CD8-positive, alpha-beta memory T cell (primary cell): Measurements from ENCODE around the gene MTOR. TPM values are rescaled to one million over a fixed set of nuclear protein-coding genes. Genes with fewer than 3 reads are reported as not detected.

Experiments used
- CTCF ChIA-PET: fragments of 350-600 bp; sonication (Branson Sonifier 250); formaldehyde crosslinking; loops from one replicate; lab custom pipeline; 2021; ENCODE audit warnings: antibody characterized with exemption; lab: Charles Lee
- POLR2A ChIA-PET: fragments of 350-600 bp; sonication (Branson Sonifier 250); formaldehyde crosslinking; loops from one replicate; lab custom pipeline; 2021; ENCODE audit warnings: antibody characterized with exemption; lab: Charles Lee
- DNase-seq, 5 donors: peaks; one replicate each; pipeline versions ENCODE4 v3.0.0 to v3.0.0-alpha.2; 2020 to 2022; ENCODE audit warnings: mixed read lengths in 1 of 5
- H3K27ac ChIP-seq: one replicate; pipeline ENCODE4 v1.7.0; 2013; ENCODE audit warnings: low read depth, mild to moderate bottlenecking, low read length, moderate library complexity
- H3K27me3 ChIP-seq: 2 replicates; pipeline ENCODE4 v1.7.0; 2013; ENCODE audit warnings: low read length, mild to moderate bottlenecking; ENCODE audit not compliant: insufficient read depth, poor library complexity, severe bottlenecking
- H3K36me3 ChIP-seq: 2 replicates; pipeline ENCODE4 v1.7.0; 2013; ENCODE audit warnings: mild to moderate bottlenecking, low read length, moderate library complexity; ENCODE audit not compliant: insufficient read depth
- H3K4me1 ChIP-seq: 2 replicates; pipeline ENCODE4 v1.7.0; 2013; ENCODE audit warnings: mild to moderate bottlenecking, low read length, moderate library complexity; ENCODE audit not compliant: insufficient read depth
- H3K4me3 ChIP-seq: 2 replicates; pipeline ENCODE4 v1.7.0; 2013; ENCODE audit warnings: mild to moderate bottlenecking, low read length
- H3K9me3 ChIP-seq: 2 replicates; pipeline ENCODE4 v1.7.0; 2013; ENCODE audit warnings: mild to moderate bottlenecking, low read length
- H3K27ac Mint-ChIP-seq, 8 donors: one replicate each; pipeline ENCODE4 v1.8.0; 2020 to 2021; ENCODE audit warnings: mixed read lengths in 8 of 8, mild to moderate bottlenecking in 6 of 8, inconsistent platforms in 3 of 8, moderate library complexity in 3 of 8
- H3K27me3 Mint-ChIP-seq, 2 donors: one replicate each; pipeline ENCODE4 v1.8.0; 2020 to 2021; ENCODE audit warnings: mixed read lengths in 2 of 2, mild to moderate bottlenecking in 1 of 2, moderate library complexity in 1 of 2
- H3K36me3 Mint-ChIP-seq, 3 donors: one replicate each; pipeline ENCODE4 v1.8.0; 2020 to 2021; ENCODE audit warnings: mixed read lengths in 3 of 3, inconsistent platforms in 1 of 3, mild to moderate bottlenecking in 1 of 3
- H3K4me1 Mint-ChIP-seq, 3 donors: one replicate each; pipeline ENCODE4 v1.8.0; 2020 to 2021; ENCODE audit warnings: mixed read lengths in 3 of 3, inconsistent platforms in 1 of 3, mild to moderate bottlenecking in 1 of 3
- H3K4me3 Mint-ChIP-seq, 7 donors: one replicate each; pipeline ENCODE4 v1.8.0; 2020 to 2021; ENCODE audit warnings: mixed read lengths in 7 of 7, mild to moderate bottlenecking in 6 of 7, moderate library complexity in 4 of 7, inconsistent platforms in 2 of 7
- H3K9me3 Mint-ChIP-seq, 5 donors: one replicate each; pipeline ENCODE4 v1.8.0; 2020 to 2022; ENCODE audit warnings: mixed read lengths in 5 of 5, mild to moderate bottlenecking in 3 of 5, moderate library complexity in 2 of 5, inconsistent platforms in 1 of 5
- polyA plus RNA-seq: library from polyadenylated mRNA; unstranded; fragments of 300-500 nt; fragmentation: Illumina TruSeq; gene quantifications from one replicate; pipeline ENCODE4 v1.2.3, GENCODE V29; 2021
- total RNA-seq, 2 experiments: library from RNA; stranded (reverse); gene quantifications; one replicate each; pipeline ENCODE4 v1.2.3, GENCODE V29; 2021

MTOR gene
- total and polyA plus RNA-seq, 3 experiments from 2014 or later, result 8.0 to 55.2 (median 53.9) TPM

DNA sequence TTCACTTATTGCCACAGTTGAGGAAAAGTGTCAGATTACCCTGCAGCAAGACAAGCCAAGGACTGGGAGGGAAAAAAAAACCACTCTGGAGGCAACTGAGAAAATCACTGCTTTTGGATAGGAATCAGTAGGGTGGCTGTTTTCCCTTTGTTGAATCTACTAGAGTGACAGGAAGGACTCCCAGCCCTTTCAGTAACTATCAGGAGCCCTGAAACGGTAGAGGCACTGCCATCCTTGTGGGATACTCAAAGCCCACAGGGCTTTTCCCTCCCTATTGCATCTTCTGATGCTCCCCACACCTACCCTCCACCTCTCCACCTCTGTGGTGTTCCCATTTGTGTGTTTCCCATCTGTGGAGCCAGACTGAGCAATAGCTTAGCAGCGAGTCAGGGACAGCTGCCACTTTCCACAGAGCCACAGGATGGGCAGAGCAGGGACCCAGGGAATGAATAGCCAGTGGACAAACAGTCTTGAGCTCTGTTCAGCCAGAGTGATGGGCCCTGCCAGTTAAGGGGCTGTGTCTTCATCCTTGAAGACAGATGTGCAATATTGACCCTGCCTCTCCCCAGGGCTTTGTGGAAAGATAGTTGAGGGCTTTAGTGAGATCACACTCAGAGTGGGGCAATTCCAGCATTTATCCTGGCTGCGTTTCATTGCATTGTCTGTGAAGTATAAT is 24.5 kb upstream of the MTOR start:
- Mint-ChIP-seq H3K27ac (peak overlapping the region in 2 of 8 donors; percentile 22 to 67), H3K27me3 (peaks cover 0 to 2% of the 10 kb centered on the region in 2 donors), H3K36me3 (peaks cover 0 to 72% (median 28%) of the 10 kb centered on the region in 3 donors), H3K9me3 (no peaks in the 10 kb centered on the region), H3K4me1 (peaks cover 34 to 53% (median 43%) of the 10 kb centered on the region in 3 donors), H3K4me3 (no peak overlapping the region)
- ChIA-PET POLR2A (interaction anchor here (0.6 kb wide), 1 partner anchor 29 kb away, joined by 4 read pairs; no protein-coding TSS in a partner anchor), CTCF (no interaction called here)
- Histone ChIP-seq H3K27me3 (no peaks in the 10 kb centered on the region), H3K27ac (no peak overlapping the region), H3K4me1 (peaks cover 63% of the 10 kb centered on the region), H3K9me3 (no peaks in the 10 kb centered on the region), H3K4me3 (no peak overlapping the region), H3K36me3 (peaks cover 19% of the 10 kb centered on the region)
- no peak for DNase-seq

DNA sequence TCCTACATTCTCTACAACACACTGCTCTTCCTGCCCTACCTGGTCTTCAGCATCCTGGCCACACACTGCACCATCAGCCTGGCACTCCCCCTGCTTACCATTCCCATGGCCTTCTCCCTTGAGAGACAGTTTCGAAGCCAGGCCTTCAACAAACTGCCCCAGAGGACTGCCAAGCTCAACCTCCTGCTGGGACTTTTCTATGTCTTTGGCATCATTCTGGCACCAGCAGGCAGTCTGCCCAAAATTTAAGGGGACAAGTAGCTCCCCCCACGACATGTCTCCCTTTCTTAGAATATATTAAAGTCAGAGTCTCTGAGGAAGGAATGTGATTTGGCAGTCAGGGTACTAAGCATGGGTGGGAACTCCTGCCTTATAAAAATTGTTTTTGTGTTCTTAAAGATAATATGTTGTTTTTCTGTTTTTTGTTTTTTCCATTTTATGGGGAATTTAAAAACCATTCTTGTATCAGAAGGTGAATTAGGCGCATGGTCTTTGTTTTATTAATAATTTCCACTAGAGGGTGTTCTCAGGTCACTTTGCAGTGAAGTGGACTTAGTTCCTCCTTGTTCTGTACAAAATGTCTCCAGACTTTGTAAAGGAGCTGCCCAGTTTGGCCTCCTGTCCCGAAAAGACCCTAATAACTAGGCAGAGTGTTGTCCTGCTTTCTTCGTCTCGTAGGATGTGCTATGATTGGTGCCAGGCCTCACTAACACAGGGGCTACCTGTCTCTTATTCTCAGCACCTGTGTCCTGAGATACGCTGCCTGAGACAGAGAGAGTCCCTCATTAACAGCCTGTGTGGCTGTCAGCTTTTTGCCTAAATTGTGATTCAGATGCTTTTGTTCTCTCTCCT is 23.8 kb upstream of the MTOR start:
- ChIA-PET POLR2A (interaction anchor here (0.6 kb wide), 1 partner anchor 28 kb away, joined by 4 read pairs; no protein-coding TSS in a partner anchor), CTCF (no interaction called here)
- H3K27ac Mint-ChIP-seq, result peak overlapping the region in 6 of 8 donors; percentile 3 to 67 (median 28)
- H3K4me3 Mint-ChIP-seq, result no peak overlapping the region
- DNase-seq, result no peak
- peaks cover 39 to 53% (median 47%) of the 10 kb centered on the region in 3 donors for H3K4me1 Mint-ChIP-seq
- no peak overlapping the region for H3K27ac ChIP-seq
- H3K27me3 Mint-ChIP-seq, result peaks cover 0 to 2% of the 10 kb centered on the region in 2 donors
- peaks cover 0 to 72% (median 26%) of the 10 kb centered on the region in 3 donors for H3K36me3 Mint-ChIP-seq
- H3K27me3 ChIP-seq, result no peaks in the 10 kb centered on the region
- H3K9me3 Mint-ChIP-seq, result no peaks in the 10 kb centered on the region
- peaks cover 65% of the 10 kb centered on the region for H3K4me1 ChIP-seq
- H3K4me3 ChIP-seq, result no peak overlapping the region
- H3K9me3 ChIP-seq, result no peaks in the 10 kb centered on the region
- peaks cover 19% of the 10 kb centered on the region for H3K36me3 ChIP-seq

DNA sequence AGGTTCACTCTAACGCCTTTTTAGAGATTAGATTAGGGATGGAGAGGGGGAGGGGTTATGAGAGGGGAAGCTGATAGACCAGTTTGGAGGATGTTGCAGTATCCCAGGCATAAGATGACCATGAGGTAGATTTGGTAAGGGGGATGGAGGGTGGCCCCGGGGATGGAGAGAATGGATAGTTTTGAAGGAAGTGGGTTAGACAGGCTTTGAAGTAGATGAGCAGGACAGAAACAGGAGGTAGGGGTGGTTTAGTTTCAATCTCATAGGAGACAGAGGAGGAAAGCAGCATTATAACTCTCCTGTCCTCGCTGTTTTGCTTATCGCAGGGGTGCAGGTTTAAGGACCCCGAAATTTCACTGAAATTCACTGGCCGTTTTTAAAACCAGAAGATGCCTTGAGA is 22.4 kb upstream of the MTOR start:
- H3K9me3 ChIP-seq, result no peaks in the 10 kb centered on the region
- peak overlapping the region in 2 of 7 donors; percentile 0 to 52 for H3K4me3 Mint-ChIP-seq
- H3K9me3 Mint-ChIP-seq, result no peaks in the 10 kb centered on the region
- H3K27me3 ChIP-seq, result no peaks in the 10 kb centered on the region
- DNase-seq, result no peak
- ChIA-PET POLR2A (interaction anchor here (0.6 kb wide), 1 partner anchor 11 kb away, joined by 3 read pairs; no protein-coding TSS in a partner anchor), CTCF (interaction anchor here (1.4 kb wide), 1 partner anchor 11 kb away, joined by 4 read pairs; the partner anchor contains the start of gene UBIAD1)
- peaks cover 72% of the 10 kb centered on the region for H3K4me1 ChIP-seq
- no peak overlapping the region for H3K27ac ChIP-seq
- H3K4me3 ChIP-seq, result peak overlapping the region; percentile 11
- peaks cover 0 to 3% of the 10 kb centered on the region in 2 donors for H3K27me3 Mint-ChIP-seq
- H3K4me1 Mint-ChIP-seq, result peaks cover 49 to 62% (median 57%) of the 10 kb centered on the region in 3 donors
- peaks cover 0 to 72% (median 25%) of the 10 kb centered on the region in 3 donors for H3K36me3 Mint-ChIP-seq
- H3K27ac Mint-ChIP-seq, result peak overlapping the region in 7 of 8 donors; percentile 9 to 82 (median 63)
- H3K36me3 ChIP-seq, result peaks cover 16% of the 10 kb centered on the region

DNA sequence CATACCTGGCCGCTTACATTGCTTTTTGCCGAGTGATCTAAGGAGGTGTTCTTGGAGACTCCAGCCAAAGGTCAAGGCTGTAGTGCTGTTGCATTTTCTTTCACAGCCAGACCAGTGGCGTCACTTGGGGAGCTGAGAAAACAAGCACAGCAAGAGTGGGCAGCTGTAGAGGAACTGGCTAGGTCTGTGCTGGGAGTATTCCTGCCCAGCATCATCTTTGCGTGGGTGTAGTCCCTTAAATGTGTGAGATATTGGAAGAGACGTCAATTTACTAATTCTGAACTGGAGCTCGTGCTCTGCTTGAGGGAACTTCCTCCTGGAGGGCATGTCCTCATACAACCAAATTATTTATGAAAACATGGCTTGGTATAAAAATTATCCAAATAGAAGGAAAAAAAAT is 20.8 kb upstream of the MTOR start:
- H3K4me1 ChIP-seq, result peaks cover 82% of the 10 kb centered on the region
- ChIA-PET CTCF (interaction anchor here (1.1 to 1.4 kb wide), 2 partner anchors 10 to 246 kb away, joined by 3 to 4 read pairs; partner anchors contain the start of gene UBIAD1), POLR2A (no interaction called here)

DNA sequence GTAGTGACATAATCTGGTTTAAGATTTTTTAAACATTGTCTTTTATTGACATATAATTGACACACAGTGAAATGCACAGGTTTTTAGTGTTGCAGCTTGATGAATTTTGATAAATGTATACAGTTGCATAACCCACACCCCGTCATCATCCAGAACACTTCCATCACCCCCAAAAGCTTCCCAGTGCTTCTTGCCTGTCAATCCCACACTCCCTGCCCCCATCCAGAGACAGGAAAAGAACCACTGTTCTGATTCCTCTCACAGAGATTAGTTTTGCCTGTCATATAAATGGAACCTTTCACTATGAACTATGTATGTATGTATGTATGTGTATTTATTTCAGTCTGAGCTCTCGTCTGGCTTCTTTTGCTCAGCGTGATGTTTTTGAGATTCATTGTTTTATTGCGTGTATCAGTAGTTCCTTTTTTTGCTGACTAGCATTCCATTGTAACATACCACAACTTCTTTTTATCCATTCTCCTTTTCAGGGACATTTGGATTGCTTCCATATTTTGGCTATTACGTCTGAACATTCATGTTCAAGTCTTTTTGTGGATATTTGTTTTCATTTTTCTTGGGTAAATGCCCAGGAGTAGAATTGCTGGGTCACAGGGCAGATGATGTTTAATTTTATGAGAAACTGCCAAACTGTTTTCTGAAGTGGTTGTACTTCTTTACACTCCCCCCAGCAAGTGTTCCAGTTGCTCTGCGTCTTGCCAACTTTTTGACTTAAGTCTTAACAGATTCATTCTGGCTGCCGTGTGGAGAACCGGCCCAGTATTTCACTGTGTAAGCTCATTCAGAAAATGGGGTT is 19.4 kb upstream of the MTOR start:
- POLR2A ChIA-PET, result no interaction called here
- CTCF ChIA-PET, result interaction anchor here (1.0 to 1.6 kb wide), 3 partner anchors 8 to 244 kb away, joined by 3 to 7 read pairs (median 3); no protein-coding TSS in a partner anchor
- peaks cover 0 to 3% of the 10 kb centered on the region in 2 donors for H3K27me3 Mint-ChIP-seq
- H3K4me3 Mint-ChIP-seq, result peak overlapping the region in 4 of 7 donors; percentile 12 to 69 (median 27)
- peak overlapping the region; percentile 40 to 96 (median 86) for H3K27ac Mint-ChIP-seq
- Histone ChIP-seq H3K27me3 (no peaks in the 10 kb centered on the region), H3K9me3 (no peaks in the 10 kb centered on the region), H3K27ac (no peak overlapping the region), H3K4me1 (peaks cover 78% of the 10 kb centered on the region), H3K36me3 (peaks cover 10% of the 10 kb centered on the region), H3K4me3 (peak overlapping the region; percentile 1)
- H3K4me1 Mint-ChIP-seq, result peaks cover 60 to 78% (median 72%) of the 10 kb centered on the region in 3 donors
- no peaks in the 10 kb centered on the region for H3K9me3 Mint-ChIP-seq
- peaks cover 0 to 71% (median 24%) of the 10 kb centered on the region in 3 donors for H3K36me3 Mint-ChIP-seq
- no peak for DNase-seq

More for the DNA sequence above, 20.8 kb upstream of the MTOR start:
- peaks cover 10% of the 10 kb centered on the region for H3K36me3 ChIP-seq
- H3K4me3 ChIP-seq, result no peak overlapping the region
- H3K4me1 Mint-ChIP-seq, result peaks cover 57 to 69% (median 64%) of the 10 kb centered on the region in 3 donors
- no peaks in the 10 kb centered on the region for H3K9me3 ChIP-seq
- H3K27me3 Mint-ChIP-seq, result peaks cover 0 to 3% of the 10 kb centered on the region in 2 donors
- H3K4me3 Mint-ChIP-seq, result no peak overlapping the region
- no peaks in the 10 kb centered on the region for H3K9me3 Mint-ChIP-seq
- no peaks in the 10 kb centered on the region for H3K27me3 ChIP-seq
- no peak overlapping the region for H3K27ac ChIP-seq
- no peak for DNase-seq
- H3K27ac Mint-ChIP-seq, result peak overlapping the region in 6 of 8 donors; percentile 23 to 77 (median 59)
- H3K36me3 Mint-ChIP-seq, result peaks cover 0 to 73% (median 26%) of the 10 kb centered on the region in 3 donors

DNA sequence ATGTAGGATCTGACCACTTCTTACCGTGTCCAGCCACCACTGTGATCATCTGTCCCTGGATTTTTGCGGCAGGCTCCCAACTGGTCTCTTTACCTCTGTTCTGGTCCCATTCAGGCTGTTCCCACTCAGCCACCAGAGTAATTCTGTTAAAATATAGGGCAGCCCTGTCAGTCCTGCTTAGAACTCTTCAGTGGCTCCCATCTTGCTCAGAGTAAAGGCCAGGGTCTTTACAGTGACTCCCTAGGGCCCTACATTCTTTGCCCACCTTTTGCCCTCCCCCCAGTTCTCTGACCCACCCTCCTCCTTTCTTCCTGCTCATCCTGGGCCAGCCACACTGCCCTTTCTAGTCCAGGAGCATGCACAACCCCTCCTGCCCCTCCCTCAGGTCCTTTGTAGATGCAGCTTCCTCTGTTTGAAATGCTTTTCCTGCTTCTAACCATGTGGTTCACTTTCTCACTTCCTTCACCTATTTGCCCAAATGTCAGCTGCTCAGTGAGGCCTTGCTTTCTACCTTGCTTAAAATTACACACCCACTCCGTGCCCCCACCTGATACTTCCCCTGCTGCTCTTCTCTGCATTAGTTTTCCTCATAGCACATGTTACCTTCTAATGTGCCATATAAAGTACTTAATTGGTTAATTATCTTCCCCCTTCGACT is 18.5 kb upstream of the MTOR start:
- Histone ChIP-seq H3K4me3 (no peak overlapping the region), H3K27me3 (no peaks in the 10 kb centered on the region), H3K36me3 (peaks cover 3% of the 10 kb centered on the region), H3K9me3 (no peaks in the 10 kb centered on the region), H3K4me1 (peaks cover 75% of the 10 kb centered on the region), H3K27ac (no peak overlapping the region)
- Mint-ChIP-seq H3K36me3 (peaks cover 0 to 67% (median 17%) of the 10 kb centered on the region in 3 donors), H3K4me3 (peak overlapping the region; percentile 12 to 69 (median 29)), H3K27me3 (peaks cover 0 to 3% of the 10 kb centered on the region in 2 donors), H3K27ac (peak overlapping the region; percentile 40 to 96 (median 86)), H3K4me1 (peaks cover 64 to 79% (median 73%) of the 10 kb centered on the region in 3 donors), H3K9me3 (no peaks in the 10 kb centered on the region)
- DNase-seq, result peak in 1 of 5 donors; percentile 49
- POLR2A ChIA-PET, result no interaction called here
- CTCF ChIA-PET, result interaction anchor here (1.2 to 1.6 kb wide), 3 partner anchors 7 to 39 kb away, joined by 3 to 7 read pairs (median 3); no protein-coding TSS in a partner anchor
